ENCODE results near the gene SBF2.

SBF2 gene

GRCh38 chr11:10310301-10310841 lies 16.4 kb upstream of the SBF2 start:
- CTCF ChIA-PET = interaction anchor here (0.7 to 9.6 kb wide), 15 partner anchors 8 to 697 kb away, joined by 3 to 68 read pairs (median 5); no protein-coding TSS in a partner anchor
- TF ChIP-seq, protein P1, sequence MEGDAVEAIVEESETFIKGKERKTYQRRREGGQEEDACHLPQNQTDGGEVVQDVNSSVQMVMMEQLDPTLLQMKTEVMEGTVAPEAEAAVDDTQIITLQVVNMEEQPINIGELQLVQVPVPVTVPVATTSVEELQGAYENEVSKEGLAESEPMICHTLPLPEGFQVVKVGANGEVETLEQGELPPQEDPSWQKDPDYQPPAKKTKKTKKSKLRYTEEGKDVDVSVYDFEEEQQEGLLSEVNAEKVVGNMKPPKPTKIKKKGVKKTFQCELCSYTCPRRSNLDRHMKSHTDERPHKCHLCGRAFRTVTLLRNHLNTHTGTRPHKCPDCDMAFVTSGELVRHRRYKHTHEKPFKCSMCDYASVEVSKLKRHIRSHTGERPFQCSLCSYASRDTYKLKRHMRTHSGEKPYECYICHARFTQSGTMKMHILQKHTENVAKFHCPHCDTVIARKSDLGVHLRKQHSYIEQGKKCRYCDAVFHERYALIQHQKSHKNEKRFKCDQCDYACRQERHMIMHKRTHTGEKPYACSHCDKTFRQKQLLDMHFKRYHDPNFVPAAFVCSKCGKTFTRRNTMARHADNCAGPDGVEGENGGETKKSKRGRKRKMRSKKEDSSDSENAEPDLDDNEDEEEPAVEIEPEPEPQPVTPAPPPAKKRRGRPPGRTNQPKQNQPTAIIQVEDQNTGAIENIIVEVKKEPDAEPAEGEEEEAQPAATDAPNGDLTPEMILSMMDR (IDR thresholded peaks at IDR 0.05; ENCODE audit: control extremely low read depth, extremely low read depth, low read depth, missing control alignments) = no peak
- POLR2A ChIA-PET = interaction anchor here (1.5 kb wide), 1 partner anchor 8 kb away, joined by 4 read pairs; no protein-coding TSS in a partner anchor
- peak; percentile 28 for DNase-seq (ENCODE audit: extremely low spot score)

DNA sequence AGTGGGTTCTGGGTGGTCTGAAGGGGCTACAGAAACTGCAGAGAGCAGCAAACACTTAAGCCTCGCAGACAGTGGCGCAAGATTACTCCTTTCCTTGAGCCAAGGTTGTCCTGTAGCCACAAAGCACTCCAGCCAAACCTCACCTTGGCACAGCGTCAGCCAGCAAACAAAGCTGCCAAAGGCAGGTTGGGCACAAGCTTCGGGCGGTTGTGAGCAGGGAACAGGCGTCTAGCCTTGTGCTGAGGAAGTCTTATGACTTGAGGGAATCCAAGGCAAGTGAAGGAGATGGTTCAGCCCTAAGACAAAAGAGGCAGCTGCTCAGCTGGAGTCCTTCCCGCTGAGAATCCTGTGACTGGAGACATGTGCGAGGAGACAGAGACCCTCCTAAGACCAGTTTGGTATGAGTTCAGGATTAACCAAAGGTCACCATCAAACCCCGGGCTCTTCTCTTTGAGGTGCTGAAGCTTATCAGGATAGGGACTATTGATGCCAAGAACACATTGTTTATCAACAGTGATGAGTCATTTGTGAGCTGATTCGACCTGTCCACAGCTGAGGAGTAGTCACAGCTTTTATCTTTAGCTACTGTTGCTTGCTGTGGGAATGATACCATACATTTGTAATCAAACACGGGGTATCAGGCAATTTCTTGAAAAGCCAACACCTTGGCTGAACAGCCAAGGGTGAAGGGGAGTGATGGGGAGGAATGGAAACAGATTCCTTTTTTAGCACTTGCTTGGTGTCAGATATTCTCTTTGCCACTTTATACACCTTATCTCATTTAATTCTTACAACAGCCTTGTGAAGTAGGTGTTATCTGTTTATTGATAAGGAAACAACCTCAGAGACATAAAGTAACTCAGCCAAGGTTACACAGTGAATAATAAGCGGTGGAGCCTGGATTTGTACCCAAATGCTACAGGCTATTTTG lies 15.4 kb upstream of the SBF2 start:
- no peak for DNase-seq (ENCODE audit: extremely low spot score)
- POLR2A ChIA-PET = interaction anchor here (1.5 kb wide), 1 partner anchor 9 kb away, joined by 4 read pairs; no protein-coding TSS in a partner anchor
- CTCF ChIA-PET = interaction anchor here (0.9 to 9.6 kb wide), 16 partner anchors 6 to 551 kb away, joined by 3 to 86 read pairs (median 8); no protein-coding TSS in a partner anchor
- TF ChIP-seq, protein P1 (IDR thresholded peaks at IDR 0.05; ENCODE audit: control extremely low read depth, extremely low read depth, low read depth, missing control alignments) = no peak

GRCh38 chr11:10308201-10308954 lies 14.4 kb upstream of the SBF2 start:
- CTCF ChIA-PET = interaction anchor here (0.6 to 9.6 kb wide), 25 partner anchors 7 to 701 kb away, joined by 3 to 86 read pairs (median 5); no protein-coding TSS in a partner anchor
- TF ChIP-seq, protein P1 (IDR thresholded peaks at IDR 0.05; ENCODE audit: control extremely low read depth, extremely low read depth, low read depth, missing control alignments) = peak; percentile 30
- no peak for DNase-seq (ENCODE audit: extremely low spot score)
- POLR2A ChIA-PET = interaction anchor here (0.6 to 1.5 kb wide), 3 partner anchors 10 to 551 kb away, joined by 3 to 4 read pairs (median 3); no protein-coding TSS in a partner anchor

DNA sequence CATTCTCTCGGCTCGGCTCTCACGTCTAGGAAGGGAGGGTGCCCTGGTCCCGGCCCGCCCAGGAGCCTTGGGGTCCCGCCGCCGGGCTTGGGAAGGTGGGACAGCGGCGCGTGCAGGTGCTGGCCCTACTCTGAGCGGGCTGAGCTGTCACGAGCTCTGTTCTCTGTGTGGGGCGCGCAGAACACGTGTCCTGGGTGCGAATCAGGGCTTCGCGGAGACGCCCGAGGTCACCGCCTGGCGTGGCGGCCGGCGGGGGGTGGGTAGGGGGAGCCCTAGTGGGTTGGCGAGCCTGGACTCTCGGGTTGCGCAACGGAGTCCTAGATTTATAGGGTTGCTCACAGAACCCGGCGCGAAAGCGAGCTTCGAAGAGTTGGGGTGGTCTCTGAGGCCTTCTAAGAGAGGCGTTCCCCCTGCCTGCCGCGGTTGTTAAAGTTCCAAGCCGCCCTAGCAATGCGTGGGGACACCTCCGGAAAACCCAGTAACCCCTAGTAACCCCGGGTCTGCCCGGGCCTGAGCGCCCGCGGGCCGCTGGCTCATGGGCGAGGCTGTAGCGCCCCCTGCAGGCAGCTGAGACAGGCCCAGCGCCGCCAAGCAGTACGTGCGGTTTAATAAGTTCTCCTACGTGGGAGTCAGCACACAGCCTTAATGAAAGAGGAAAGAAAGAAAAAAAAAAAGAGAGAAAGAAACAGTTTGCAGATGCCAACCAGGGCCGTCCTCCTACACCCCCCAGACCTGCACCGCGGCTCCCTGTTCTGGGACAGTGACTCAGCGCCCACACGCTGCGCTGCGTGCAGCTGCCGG lies 13.6 kb upstream of the SBF2 start:
- DNase-seq (ENCODE audit: extremely low spot score) = peak; percentile 81
- TF ChIP-seq, protein P1 (IDR thresholded peaks at IDR 0.05; ENCODE audit: control extremely low read depth, extremely low read depth, low read depth, missing control alignments) = peak; percentile 96
- ChIA-PET CTCF (interaction anchor here (0.6 to 9.6 kb wide), 28 partner anchors 8 to 700 kb away, joined by 3 to 86 read pairs (median 4); no protein-coding TSS in a partner anchor), POLR2A (interaction anchor here (0.6 to 0.9 kb wide), 2 partner anchors 59 to 550 kb away, joined by 3 read pairs; no protein-coding TSS in a partner anchor)

DNA sequence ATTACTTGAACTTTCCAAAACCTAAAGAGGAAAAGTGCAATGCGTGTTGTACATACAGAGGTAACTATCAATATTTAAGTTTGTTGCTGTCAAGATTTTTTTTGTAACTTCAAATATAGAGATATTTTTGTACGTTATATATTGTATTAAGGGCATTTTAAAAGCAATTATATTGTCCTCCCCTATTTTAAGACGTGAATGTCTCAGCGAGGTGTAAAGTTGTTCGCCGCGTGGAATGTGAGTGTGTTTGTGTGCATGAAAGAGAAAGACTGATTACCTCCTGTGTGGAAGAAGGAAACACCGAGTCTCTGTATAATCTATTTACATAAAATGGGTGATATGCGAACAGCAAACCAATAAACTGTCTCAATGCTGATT lies 13.0 kb upstream of the SBF2 start:
- CTCF ChIA-PET = interaction anchor here (0.6 to 9.6 kb wide), 19 partner anchors 9 to 559 kb away, joined by 3 to 86 read pairs (median 5); no protein-coding TSS in a partner anchor
- no peak for DNase-seq (ENCODE audit: extremely low spot score)
- TF ChIP-seq, protein P1 (IDR thresholded peaks at IDR 0.05; ENCODE audit: control extremely low read depth, extremely low read depth, low read depth, missing control alignments) = no peak
- POLR2A ChIA-PET = no interaction called here

All from GM10248 (cell line).